RKO (cell line): Measurements from ENCODE around the gene RPTOR.
"Not testable (repeated sequence)": the region's sequence is repeated elsewhere in the genome, so short reads cannot be mapped to it uniquely, and the experiment has no call there.

ENCODE experiments used
- DNase-seq: peaks from one replicate; pipeline ENCODE4 v3.0.0-alpha.2; 2016; ENCODE audit warnings: low spot score

Gene RPTOR

GRCh38 chr17:80720610-80721577 lies 176.3 kb downstream of the RPTOR start:
- DNase-seq, result no peak

- DNase-seq, result no peak
These were observed 178.0 kb downstream of the RPTOR start for GRCh38 chr17:80722661-80723060.

DNA sequence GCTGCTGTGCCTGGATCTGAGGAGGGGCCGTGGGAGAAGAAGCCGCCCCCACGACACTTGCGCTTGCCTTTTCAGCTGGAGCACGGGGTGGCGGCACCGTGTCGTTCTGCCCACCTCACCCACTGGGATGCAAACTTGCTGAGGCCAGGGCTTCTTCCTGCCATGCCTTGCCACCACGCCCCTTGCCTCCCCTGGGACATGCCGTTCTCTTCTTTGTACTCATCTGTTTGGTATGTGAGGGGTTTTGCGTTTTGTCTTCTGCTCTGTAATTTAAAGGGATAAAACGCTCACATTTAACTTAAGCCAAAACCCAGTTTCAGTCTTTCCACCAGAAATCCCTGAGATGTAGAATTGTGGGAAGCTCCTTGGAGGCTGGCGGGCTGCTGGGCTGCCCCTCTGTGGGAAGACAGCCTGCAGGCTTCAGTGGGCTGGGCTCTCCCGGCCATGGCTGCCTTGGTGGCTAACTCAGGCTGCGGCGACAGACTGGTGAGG lies 180.2 kb downstream of the RPTOR start:
- DNase-seq, result no peak

DNA sequence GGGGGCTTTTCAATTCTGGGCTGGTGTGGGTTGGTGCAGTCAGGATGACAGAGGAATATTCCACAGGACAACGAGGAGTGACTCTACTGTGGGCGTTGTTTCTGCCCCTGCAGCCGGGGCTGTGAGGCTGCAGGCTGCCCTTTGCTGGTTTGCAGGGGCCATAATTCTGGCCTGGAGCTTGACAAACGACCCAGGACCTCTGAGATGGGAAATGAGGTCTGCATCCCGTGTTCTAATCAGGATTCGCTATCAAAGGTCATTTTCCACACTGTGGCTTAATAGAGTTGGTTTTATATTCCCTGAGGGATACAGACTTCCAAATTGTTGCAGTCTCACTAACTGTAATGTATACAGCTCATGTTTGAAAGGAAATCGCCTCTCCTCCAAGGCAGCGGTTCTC lies 180.9 kb downstream of the RPTOR start:
- DNase-seq, result no peak

DNA sequence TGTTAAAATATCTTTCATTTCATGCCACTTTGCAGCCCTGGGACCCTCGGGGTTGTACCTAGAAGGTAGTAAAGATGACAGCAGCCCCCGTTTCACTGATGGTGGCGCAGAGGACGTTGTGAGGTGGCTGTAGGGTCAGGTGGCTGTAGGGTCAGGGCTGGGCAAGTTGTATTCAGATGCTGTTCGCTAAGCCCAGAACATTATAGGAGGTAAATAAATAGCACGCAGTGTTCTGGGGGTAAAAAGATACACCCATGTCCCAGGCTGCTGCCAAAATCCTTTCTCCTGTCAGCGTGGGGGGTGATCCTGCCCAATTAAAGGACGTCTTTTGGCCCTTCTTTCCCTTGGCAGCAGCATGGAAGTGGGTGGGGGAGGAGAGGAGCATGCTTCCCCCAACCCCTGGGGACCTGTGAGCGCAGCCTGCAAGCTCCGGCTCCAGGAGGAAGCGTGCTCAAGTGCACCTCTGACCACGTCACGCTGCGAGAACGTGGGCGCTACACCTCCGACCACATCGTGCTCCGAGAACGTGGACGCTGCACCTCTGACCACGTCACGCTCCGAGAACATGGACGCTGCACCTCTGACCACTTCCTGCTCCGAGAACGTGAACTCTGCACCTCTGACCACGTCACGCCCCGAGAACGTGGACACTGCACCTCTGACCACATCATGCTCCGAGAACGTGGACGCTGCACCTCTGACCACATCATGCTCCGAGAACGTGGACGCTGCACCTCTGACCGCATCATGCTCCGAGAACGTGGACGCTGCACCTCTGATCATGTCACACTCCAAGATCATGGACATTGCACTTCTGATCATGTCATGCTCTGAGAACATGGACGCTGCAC lies 182.1 kb downstream of the RPTOR start:
- no peak for DNase-seq

DNA sequence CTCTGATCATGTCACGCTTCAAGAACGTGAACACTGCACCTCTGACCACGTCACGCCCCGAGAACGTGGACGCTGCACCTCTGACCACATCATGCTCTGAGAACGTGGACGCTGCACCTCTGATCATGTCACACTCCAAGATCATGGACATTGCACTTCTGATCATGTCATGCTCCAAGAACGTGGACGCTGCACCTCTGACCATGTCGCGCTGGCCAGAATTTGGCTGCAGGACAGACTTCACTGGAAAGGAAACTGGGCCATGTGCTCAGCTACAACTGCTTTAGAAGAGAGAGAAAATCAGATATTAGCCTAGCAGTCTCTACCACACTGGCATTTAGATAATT lies 182.7 kb downstream of the RPTOR start:
- no peak for DNase-seq

GRCh38 chr17:80729016-80729415 lies 184.4 kb downstream of the RPTOR start:
- DNase-seq, result no peak

DNA sequence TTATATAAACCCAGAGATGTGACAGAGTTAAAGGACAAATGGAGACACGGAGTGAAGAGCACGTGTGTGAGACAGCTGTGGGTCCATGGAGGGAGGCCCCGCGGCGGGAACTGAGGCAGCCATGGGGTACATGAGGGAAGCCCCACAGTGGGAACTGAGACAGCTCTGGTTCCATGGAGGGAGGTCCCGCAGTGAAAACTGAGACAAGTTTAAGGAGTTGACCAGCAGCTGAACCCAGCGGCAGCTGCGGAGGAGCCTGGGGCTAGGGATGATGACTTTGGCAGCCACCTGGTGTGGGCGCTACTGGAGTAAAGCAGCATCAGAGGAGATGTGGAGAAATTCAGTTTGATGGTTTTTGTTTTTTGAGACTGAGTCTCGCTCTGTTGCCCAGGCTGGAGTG lies 185.1 kb downstream of the RPTOR start:
- DNase-seq, result no peak

DNA sequence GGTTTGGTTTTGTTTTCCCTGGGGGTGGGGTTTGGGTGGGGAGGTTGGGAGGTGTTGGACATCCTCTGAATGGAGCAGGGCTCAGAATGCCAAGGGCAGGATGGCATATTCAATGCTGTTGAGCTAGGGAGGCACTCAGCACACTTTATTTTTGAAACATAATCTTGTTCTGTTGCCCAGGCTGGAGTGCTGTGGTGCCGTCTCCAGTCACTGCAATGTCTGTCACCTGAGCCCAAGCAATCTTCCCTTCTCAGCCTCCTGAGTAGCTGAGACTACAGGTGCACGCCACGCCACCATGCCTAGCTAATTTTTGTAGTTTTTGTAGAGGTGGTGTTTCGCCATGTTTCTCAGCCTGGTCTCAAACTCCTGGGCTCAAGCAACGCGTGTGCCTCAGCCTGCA lies 186.1 kb downstream of the RPTOR start:
- no peak for DNase-seq

DNA sequence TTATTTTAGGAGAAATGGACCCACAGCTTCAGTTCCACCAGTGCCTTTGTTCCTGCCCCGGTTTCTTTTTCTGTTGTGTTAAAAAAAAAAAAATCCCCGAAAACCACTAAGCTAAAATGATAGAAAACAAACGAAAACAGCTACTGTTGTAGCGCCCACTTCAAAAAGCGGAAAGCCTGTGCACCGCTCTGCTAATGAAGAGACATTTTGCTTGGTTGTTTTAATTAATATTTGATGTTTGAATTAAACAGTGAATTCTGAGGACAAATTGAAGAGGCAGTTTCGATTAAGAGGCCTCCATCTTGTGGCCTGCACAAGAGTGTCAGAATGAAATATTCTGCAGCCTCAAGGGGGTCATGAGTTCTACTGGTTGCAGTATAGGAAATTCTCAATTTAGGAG lies 186.7 kb downstream of the RPTOR start:
- DNase-seq, result no peak

DNA sequence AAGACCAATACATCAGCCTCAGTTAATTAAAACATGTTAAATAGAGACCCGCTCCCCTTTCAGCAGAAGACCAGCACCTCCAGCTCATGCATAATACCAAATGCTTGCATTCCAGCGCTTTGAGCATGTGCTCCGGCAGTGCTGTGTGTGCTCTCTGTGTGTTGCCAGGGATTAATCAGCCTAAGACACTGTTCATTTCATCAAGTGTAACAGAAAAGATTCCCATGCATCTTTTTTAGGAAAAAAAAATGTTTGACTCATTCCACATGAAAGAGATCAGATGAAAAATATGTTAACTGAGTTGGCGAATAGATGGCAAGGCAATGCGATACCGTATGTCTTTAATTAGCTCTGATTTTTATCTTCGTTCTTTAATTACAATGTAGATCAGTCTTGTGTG lies 187.6 kb downstream of the RPTOR start:
- DNase-seq, result no peak

- no peak for DNase-seq
These were observed 192.7 kb downstream of the RPTOR start for GRCh38 chr17:80737106-80738019.

DNA sequence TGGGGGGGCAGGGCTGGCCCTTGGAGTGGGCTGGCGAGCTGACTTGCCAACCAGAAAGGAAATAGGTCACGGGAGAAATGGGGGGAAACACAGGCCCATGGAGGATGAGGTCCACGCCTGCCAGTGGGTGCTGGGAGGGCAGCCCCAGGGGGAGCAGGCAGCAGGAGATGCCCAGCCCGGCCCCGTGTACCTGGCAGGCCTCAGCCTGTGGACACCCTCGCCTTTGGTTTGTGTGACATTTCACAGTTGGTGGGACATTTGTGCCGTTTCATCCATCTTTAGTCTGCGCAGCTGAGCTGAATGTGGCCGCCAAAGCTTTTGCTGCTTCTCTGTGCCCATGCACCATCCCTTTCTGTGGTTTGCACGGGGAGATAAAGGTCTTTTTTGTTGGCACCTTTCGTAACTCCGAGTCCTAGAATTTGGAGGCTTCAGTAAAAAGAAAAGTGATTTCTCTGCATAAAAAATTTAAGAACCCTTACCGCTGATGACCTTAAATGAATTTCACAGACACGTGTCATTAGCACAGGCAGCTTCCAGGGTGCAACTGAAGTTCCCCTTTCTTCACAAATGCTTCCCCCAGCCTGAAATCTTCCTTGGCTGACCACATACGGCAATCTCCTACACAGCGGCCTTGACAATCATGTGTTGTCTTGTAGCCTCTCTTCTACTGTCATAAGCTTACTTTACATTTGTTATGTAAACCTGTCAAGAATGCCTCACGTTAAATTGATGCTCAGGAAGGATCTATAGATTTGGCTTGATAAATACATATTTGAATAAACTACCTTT lies 193.6 kb downstream of the RPTOR start:
- no peak for DNase-seq

DNA sequence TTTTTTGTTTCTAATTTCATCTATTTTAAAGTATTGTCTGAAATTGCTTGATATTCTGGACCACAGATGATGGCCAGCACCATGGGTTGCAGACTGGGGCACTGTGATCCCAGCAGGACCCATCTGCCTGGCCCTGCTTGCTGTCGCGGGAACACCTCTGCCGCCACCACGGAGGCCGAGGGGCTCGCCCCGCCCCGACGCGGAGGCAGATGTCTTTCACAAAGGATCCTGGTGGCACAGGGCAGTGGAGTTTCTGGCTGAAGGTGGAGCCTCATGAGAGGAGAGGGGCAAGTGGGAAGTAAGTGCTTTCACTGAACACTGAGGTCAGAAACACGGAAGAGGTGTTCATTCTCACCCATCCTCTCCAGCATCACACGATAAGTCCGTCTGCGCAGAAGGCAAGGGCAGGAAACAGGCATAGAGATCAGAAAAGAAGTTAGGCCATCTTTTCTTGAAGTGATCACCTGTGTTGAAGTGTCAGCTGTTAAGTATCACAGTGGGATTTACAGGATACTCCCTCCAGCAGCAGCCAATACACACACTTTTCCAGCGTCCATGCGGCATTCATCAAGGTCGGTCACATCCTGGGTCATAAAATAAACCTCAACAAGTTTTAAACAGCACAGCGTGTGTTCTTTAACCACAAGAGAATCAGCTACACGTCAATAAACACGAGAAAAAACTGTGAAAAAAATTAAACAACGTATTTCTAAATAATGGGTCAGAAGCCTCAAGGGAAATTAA lies 194.5 kb downstream of the RPTOR start:
- DNase-seq, result no peak

- no peak for DNase-seq
These were observed 195.5 kb downstream of the RPTOR start for GRCh38 chr17:80740141-80740540.

GRCh38 chr17:80742091-80742490 lies 197.5 kb downstream of the RPTOR start:
- DNase-seq, result no peak

DNA sequence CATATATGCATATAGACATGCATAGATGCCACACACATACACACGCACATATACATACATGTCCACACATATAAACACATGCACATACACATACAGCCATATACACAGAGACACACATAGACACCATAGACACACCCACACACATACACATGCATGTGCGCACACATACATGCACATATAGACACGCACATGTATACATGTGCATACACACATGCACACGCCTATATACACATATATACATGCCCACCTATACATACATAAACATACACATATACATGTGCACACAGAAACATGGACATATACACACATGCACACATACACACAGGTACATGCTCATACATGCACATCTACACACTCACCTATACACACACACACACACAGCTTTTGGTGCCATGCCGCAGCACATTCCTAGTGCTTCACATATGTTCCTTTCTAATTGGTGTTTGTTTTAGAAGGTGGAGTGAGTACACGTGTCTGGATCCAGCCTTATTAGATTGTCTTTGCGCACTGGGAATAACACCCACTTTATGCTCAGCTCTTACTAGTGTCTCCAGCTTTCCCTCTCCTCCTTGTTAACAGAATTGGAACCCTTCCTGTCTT lies 198.0 kb downstream of the RPTOR start:
- DNase-seq, result no peak

- no peak for DNase-seq
These were observed 198.6 kb downstream of the RPTOR start for GRCh38 chr17:80743181-80743771.

DNA sequence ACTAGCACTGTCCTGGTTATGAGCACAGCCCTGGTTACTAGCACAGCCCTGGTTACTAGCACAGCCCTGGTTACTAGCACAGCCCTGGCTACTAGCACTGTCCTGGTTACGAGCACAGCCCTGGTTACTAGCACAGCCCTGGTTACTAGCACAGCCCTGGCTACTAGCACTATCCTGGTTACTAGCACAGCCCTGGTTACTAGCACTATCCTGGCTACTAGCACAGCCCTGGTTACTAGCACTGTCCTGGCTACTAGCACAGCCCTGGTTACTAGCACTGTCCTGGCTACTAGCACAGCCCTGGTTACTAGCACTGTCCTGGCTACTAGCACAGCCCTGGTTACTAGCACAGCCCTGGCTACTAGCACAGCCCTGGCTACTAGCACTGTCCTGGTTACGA lies 199.3 kb downstream of the RPTOR start:
- DNase-seq, result not testable (repeated sequence)
